Osteoblast (primary cell): Measurements from ENCODE around the gene P2RX3. TPM values are rescaled to one million over a fixed set of nuclear protein-coding genes. Genes with fewer than 3 reads are reported as not detected.

Experiments
- DNase-seq: peaks from one replicate; pipeline ENCODE4 v3.0.0; 2011; ENCODE audit warnings: low spot score, mixed read lengths; ENCODE audit not compliant: insufficient read length; ENCODE audit errors: missing footprints
- H2AFZ ChIP-seq: 2 replicates; pipeline ENCODE4 v1.6.0; 2011; ENCODE audit warnings: mild to moderate bottlenecking, low read length
- H3K27ac ChIP-seq: 2 replicates; pipeline ENCODE4 v1.5.1; 2011; ENCODE audit warnings: mild to moderate bottlenecking, low read depth, low read length, moderate library complexity
- H3K27me3 ChIP-seq: 2 replicates; pipeline ENCODE4 v1.6.0; 2012; ENCODE audit warnings: mild to moderate bottlenecking, control low read depth, inconsistent platforms, low read length, moderate library complexity; ENCODE audit not compliant: insufficient read depth
- H3K36me3 ChIP-seq: 2 replicates; pipeline ENCODE4 v1.5.1; 2011; ENCODE audit warnings: mild to moderate bottlenecking, low read length, control low read depth, moderate library complexity; ENCODE audit not compliant: insufficient read depth
- H3K4me1 ChIP-seq: 2 replicates; pipeline ENCODE4 v1.5.1; 2011; ENCODE audit warnings: mild to moderate bottlenecking, low read length, control low read depth, moderate library complexity; ENCODE audit not compliant: insufficient read depth
- H3K4me2 ChIP-seq: 2 replicates; pipeline ENCODE4 v1.6.0; 2011; ENCODE audit warnings: mild to moderate bottlenecking, low read length; ENCODE audit not compliant: insufficient read depth
- H3K4me3 ChIP-seq: fragments of 200-600 bp; sonication (generic); 3 replicates; pipeline ENCODE4 v1.5.1; 2012; ENCODE audit warnings: mild to moderate bottlenecking, low read length, inconsistent platforms; ENCODE audit not compliant: insufficient read depth
- H3K79me2 ChIP-seq: 2 replicates; pipeline ENCODE4 v1.6.0; 2012; ENCODE audit warnings: mild to moderate bottlenecking, low read length, control low read depth, inconsistent platforms; ENCODE audit not compliant: insufficient read depth
- H3K9me3 ChIP-seq: 2 replicates; pipeline ENCODE4 v1.5.1; 2011; ENCODE audit warnings: low read depth, low read length, control low read depth
- H4K20me1 ChIP-seq: 2 replicates; pipeline ENCODE4 v1.6.0; 2012; ENCODE audit warnings: mild to moderate bottlenecking, low read length, control low read depth; ENCODE audit not compliant: insufficient read depth
- CTCF ChIP-seq: IDR thresholded peaks from 2 replicates; pipeline ENCODE4 v1.5.1; 2011; ENCODE audit warnings: mild to moderate bottlenecking, low read depth, low read length, moderate library complexity; ENCODE audit errors: extremely low read depth
- total RNA-seq: library from RNA; depleted of rRNA; stranded (reverse); fragments of >200 nt; gene quantifications from 2 replicates; pipeline ENCODE4 v1.2.3, GENCODE V29; 2012

The P2RX3 gene
- total RNA-seq, 1 donor: not detected

- Histone ChIP-seq H3K27ac (no peak overlapping the region), H3K79me2 (peaks cover 74% of the 10 kb centered on the region), H4K20me1 (peaks cover 72% of the 10 kb centered on the region)
Measured at GRCh38 chr11:57306940-57307565, 31.1 kb upstream of the P2RX3 start.

GRCh38 chr11:57307666-57308270 is 30.4 kb upstream of the P2RX3 start:
- Histone ChIP-seq H3K36me3 (peaks cover 66% of the 10 kb centered on the region), H3K4me1 (peaks cover 35% of the 10 kb centered on the region), H3K4me2 (peak overlapping the region; percentile 18)

More at GRCh38 chr11:57306940-57307565, 31.1 kb upstream of the P2RX3 start:
- H3K4me2 ChIP-seq: no peak overlapping the region
- peaks cover 65% of the 10 kb centered on the region for H3K36me3 ChIP-seq
- TF ChIP-seq CTCF: no peak
- H3K4me3 ChIP-seq: no peak overlapping the region
- peaks cover 33% of the 10 kb centered on the region for H3K4me1 ChIP-seq
- H2AFZ ChIP-seq: no peak overlapping the region
- peak; percentile 76 for DNase-seq
- no peaks in the 10 kb centered on the region for H3K27me3 ChIP-seq
- no peaks in the 10 kb centered on the region for H3K9me3 ChIP-seq

GRCh38 chr11:57308426-57309060 is 29.6 kb upstream of the P2RX3 start:
- no peak for TF ChIP-seq CTCF
- peak; percentile 77 for DNase-seq
- H3K4me3 ChIP-seq: no peak overlapping the region
- no peaks in the 10 kb centered on the region for H3K27me3 ChIP-seq
- no peak overlapping the region for H3K4me2 ChIP-seq
- no peak overlapping the region for H2AFZ ChIP-seq
- no peaks in the 10 kb centered on the region for H3K9me3 ChIP-seq
- H4K20me1 ChIP-seq: peaks cover 68% of the 10 kb centered on the region
- peaks cover 68% of the 10 kb centered on the region for H3K79me2 ChIP-seq
- no peak overlapping the region for H3K27ac ChIP-seq
- H3K4me1 ChIP-seq: peaks cover 35% of the 10 kb centered on the region
- H3K36me3 ChIP-seq: peaks cover 64% of the 10 kb centered on the region

More at GRCh38 chr11:57307666-57308270, 30.4 kb upstream of the P2RX3 start:
- Histone ChIP-seq H3K79me2 (peaks cover 74% of the 10 kb centered on the region), H3K27me3 (no peaks in the 10 kb centered on the region), H3K4me3 (no peak overlapping the region), H4K20me1 (peaks cover 74% of the 10 kb centered on the region), H3K9me3 (no peaks in the 10 kb centered on the region), H3K27ac (no peak overlapping the region), H2AFZ (no peak overlapping the region)
- no peak for TF ChIP-seq CTCF
- no peak for DNase-seq
